Glutamatergic neuron (in vitro differentiated cells): ENCODE data around the gene ARHGDIB. TPM values are rescaled to one million over a fixed set of nuclear protein-coding genes. Genes with fewer than 3 reads are reported as not detected.

ENCODE experiments used
- DNase-seq: peaks from one replicate; pipeline ENCODE4 v3.0.0; 2022
- H3K27ac Mint-ChIP-seq: one replicate; pipeline ENCODE4 v1.8.0; 2020; ENCODE audit warnings: mild to moderate bottlenecking, mixed read lengths, inconsistent platforms; ENCODE audit not compliant: unreplicated experiment
- H3K27me3 Mint-ChIP-seq: one replicate; pipeline ENCODE4 v1.8.0; 2020; ENCODE audit warnings: mild to moderate bottlenecking, moderate library complexity, mixed read lengths, inconsistent platforms; ENCODE audit not compliant: unreplicated experiment
- H3K36me3 Mint-ChIP-seq: one replicate; pipeline ENCODE4 v1.8.0; 2020; ENCODE audit warnings: mild to moderate bottlenecking, mixed read lengths, inconsistent platforms; ENCODE audit not compliant: unreplicated experiment
- H3K4me1 Mint-ChIP-seq: one replicate; pipeline ENCODE4 v1.8.0; 2020; ENCODE audit warnings: mild to moderate bottlenecking, low read depth, mixed read lengths, inconsistent platforms; ENCODE audit not compliant: unreplicated experiment
- H3K4me3 Mint-ChIP-seq: one replicate; pipeline ENCODE4 v1.8.0; 2020; ENCODE audit warnings: mild to moderate bottlenecking, mixed read lengths, inconsistent platforms; ENCODE audit not compliant: unreplicated experiment
- H3K9me3 Mint-ChIP-seq: one replicate; pipeline ENCODE4 v1.8.0; 2020; ENCODE audit warnings: mild to moderate bottlenecking, moderate library complexity, mixed read lengths, inconsistent platforms; ENCODE audit not compliant: unreplicated experiment
- total RNA-seq: library from RNA; stranded (reverse); fragmentation: NEBNext Ultra II Directional; extraction: Animal tissue kit (Norgen Biotek cat#: 25700); gene quantifications from one replicate; pipeline ENCODE4 v1.2.1, GENCODE V29; 2021; ENCODE audit not compliant: unreplicated experiment
- TF ChIP-seq, protein P1 (sequence below): fragments of 200-600 bp; sonication (generic); IDR thresholded peaks from one replicate; pipeline ENCODE4 v1.5.0; 2021; ENCODE audit not compliant: partially characterized antibody, unreplicated experiment

Gene ARHGDIB
- total RNA-seq, 1 donor from 2014 or later = not detected

DNA sequence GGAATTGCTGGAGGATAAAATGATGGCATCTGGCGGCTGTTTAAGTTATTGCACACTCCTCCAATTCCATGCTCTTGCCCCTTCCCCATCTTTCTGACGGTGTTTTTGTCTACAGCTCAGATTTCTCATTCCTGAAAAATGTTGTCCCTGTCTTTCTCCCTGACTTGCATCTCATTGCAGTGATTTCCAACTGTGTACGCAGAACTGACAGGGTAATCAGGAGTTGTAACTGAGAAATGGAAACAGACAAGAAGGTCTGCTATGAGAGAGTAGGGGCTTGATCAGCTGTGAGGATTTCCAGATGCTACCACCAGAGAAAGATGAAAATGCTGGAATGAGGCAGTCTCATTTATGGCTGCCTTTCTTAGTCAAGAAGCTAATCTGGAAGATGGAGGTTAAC, 24.4 kb downstream of the ARHGDIB start:
- no peak for DNase-seq
- H3K36me3 Mint-ChIP-seq = no peaks in the 10 kb centered on the region
- H3K27me3 Mint-ChIP-seq = no peaks in the 10 kb centered on the region
- no peak overlapping the region for H3K27ac Mint-ChIP-seq
- peaks cover 4% of the 10 kb centered on the region for H3K4me1 Mint-ChIP-seq
- H3K9me3 Mint-ChIP-seq = no peaks in the 10 kb centered on the region
- no peak overlapping the region for H3K4me3 Mint-ChIP-seq
- TF ChIP-seq, protein P1, sequence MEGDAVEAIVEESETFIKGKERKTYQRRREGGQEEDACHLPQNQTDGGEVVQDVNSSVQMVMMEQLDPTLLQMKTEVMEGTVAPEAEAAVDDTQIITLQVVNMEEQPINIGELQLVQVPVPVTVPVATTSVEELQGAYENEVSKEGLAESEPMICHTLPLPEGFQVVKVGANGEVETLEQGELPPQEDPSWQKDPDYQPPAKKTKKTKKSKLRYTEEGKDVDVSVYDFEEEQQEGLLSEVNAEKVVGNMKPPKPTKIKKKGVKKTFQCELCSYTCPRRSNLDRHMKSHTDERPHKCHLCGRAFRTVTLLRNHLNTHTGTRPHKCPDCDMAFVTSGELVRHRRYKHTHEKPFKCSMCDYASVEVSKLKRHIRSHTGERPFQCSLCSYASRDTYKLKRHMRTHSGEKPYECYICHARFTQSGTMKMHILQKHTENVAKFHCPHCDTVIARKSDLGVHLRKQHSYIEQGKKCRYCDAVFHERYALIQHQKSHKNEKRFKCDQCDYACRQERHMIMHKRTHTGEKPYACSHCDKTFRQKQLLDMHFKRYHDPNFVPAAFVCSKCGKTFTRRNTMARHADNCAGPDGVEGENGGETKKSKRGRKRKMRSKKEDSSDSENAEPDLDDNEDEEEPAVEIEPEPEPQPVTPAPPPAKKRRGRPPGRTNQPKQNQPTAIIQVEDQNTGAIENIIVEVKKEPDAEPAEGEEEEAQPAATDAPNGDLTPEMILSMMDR = no peak

DNA sequence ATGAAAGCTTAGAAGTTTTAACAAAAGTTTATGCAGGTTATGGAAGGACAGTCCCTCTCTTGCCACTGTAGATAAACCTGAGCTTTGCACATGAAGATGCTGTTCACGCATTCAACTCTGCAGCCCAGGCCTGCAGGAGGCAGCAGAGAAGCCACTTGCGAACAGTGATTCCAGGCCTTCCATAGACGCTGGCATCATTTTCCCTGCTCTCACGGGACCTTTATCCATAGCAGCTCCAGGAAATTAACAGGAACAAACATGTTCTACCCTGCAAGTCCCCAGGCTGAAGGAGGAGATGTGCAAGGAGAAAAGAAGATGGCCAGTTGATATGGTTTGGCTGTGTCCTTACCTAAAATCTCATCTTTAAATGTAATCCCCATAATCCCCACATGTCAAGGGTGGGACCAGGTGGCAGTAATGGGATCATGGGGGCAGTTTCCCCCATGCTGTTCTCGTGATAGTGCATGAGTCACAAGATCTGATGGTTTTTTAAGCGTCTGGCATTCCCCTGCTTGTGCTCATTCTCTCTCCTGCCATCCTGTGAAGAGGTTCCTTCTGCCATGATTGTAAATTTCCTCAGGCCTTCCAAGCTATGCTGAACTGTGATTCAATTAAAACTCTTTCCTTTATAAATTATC, 25.1 kb downstream of the ARHGDIB start:
- no peak overlapping the region for H3K4me3 Mint-ChIP-seq
- peak; percentile 67 for DNase-seq
- TF ChIP-seq, protein P1 = peak; percentile 8

DNA sequence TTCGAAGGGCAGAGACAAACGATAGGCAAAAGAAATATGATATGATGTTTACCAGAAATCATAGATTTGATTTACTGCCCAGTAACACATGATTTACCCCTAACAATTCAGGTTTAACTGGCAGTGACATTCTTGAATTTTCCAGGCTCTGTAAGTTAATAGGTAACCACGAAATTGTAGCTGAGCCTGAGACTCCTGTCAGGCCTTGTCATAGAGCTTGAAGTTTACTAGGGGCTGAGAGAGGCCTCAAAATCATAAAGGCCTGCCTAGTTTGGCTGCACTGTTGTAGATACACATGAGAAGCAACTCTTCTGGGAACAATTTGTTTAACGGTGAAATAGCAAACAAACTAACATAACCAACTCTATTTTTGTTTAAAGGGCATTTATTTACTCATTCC, 26.4 kb downstream of the ARHGDIB start:
- Mint-ChIP-seq H3K27me3 (no peaks in the 10 kb centered on the region), H3K4me1 (peaks cover 4% of the 10 kb centered on the region), H3K27ac (no peak overlapping the region)

More for the DNA sequence above, 25.1 kb downstream of the ARHGDIB start:
- H3K27ac Mint-ChIP-seq = no peak overlapping the region
- no peaks in the 10 kb centered on the region for H3K9me3 Mint-ChIP-seq
- H3K4me1 Mint-ChIP-seq = peaks cover 4% of the 10 kb centered on the region
- H3K36me3 Mint-ChIP-seq = no peaks in the 10 kb centered on the region
- H3K27me3 Mint-ChIP-seq = no peaks in the 10 kb centered on the region

DNA sequence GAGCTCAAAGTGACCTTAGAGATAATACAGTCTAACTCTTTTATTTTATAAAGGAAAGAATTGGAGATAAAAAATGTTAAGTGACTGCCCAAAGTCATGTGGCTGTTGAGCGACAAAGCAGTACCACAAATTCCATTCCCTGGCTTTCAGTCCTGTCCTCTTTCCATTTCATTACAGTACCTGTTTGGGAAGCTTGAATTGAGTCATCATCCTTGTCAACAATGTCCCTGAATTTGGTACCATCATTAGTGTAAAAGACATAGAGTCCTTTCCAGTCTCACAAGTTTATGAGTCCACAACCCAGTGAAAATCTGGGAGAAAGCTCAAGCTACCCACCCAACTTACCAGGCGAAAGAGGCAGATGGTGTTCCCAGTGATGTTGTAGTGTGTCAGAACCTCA, 26.9 kb downstream of the ARHGDIB start:
- Mint-ChIP-seq H3K4me3 (no peak overlapping the region), H3K27me3 (no peaks in the 10 kb centered on the region), H3K36me3 (no peaks in the 10 kb centered on the region), H3K27ac (no peak overlapping the region), H3K4me1 (peaks cover 4% of the 10 kb centered on the region), H3K9me3 (no peaks in the 10 kb centered on the region)
- TF ChIP-seq, protein P1 = no peak
- DNase-seq = no peak

More for the DNA sequence above, 26.4 kb downstream of the ARHGDIB start:
- TF ChIP-seq, protein P1 = no peak
- Mint-ChIP-seq H3K9me3 (no peaks in the 10 kb centered on the region), H3K36me3 (no peaks in the 10 kb centered on the region), H3K4me3 (no peak overlapping the region)
- DNase-seq = no peak

DNA sequence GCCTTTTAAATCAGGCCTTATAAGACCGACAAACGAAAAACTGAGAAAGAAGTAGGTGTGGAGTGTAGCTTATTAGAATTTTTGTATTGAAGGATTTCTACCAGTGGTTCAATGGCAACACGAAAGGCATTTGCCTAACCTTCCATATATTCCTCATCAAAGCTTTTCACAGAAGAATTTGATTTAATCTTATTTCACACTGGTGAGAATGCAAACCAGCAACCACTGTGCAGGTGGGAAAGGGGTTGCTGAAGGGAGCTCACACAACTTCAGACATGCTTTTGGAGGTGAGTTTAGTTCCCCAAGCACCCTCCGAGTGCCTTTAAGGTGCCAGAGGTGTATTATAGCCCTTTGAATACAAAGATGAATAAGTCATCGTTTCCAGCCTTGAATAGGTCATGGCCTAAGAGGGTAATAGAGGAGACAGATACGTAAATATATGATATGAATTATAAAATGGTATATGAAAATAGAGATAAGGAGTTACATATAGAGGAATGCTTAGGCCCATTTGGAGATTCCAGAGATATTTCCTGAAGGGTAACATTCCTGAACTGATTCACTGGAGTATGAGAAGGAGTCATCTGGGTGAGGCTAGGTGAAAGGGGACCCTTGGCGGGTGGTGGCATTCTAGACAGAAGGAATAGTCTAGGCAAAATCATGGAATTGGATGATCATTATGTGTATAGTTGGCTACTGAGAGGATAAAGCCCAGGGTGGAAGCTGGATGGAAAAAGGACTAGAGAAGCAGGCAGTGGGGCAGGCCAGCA, 29.4 kb downstream of the ARHGDIB start:
- H3K4me1 Mint-ChIP-seq = peaks cover 2% of the 10 kb centered on the region
- TF ChIP-seq, protein P1 = no peak
- H3K27me3 Mint-ChIP-seq = no peaks in the 10 kb centered on the region
- no peak overlapping the region for H3K4me3 Mint-ChIP-seq
- H3K9me3 Mint-ChIP-seq = no peaks in the 10 kb centered on the region
- no peak overlapping the region for H3K27ac Mint-ChIP-seq
- DNase-seq = no peak
- no peaks in the 10 kb centered on the region for H3K36me3 Mint-ChIP-seq
